Keratinocyte (primary cell): ENCODE measurements around the gene SLC26A4. TPM values are rescaled to one million over a fixed set of nuclear protein-coding genes. Genes with fewer than 3 reads are reported as not detected.

Source experiments
- DNase-seq: peaks from one replicate; pipeline ENCODE4 v3.0.0-alpha.2; 2011; ENCODE audit warnings: low read depth, missing footprints, low spot score
- FAIRE-seq: peaks from 2 replicates; lab custom pipeline; 2011; peaks lifted over from hg19 to GRCh38; lab: Jason Lieb, UNC
- H2AFZ ChIP-seq: 2 replicates; pipeline ENCODE4 v1.6.0; 2012; ENCODE audit warnings: low read length, control low read depth, inconsistent platforms; ENCODE audit not compliant: control insufficient read depth
- H3K27ac ChIP-seq: 2 replicates; pipeline ENCODE4 v1.5.1; 2011; ENCODE audit warnings: low read length; ENCODE audit not compliant: control insufficient read depth, insufficient read depth
- H3K27me3 ChIP-seq: 3 replicates; pipeline ENCODE4 v1.6.0; 2011; ENCODE audit warnings: low read length; ENCODE audit not compliant: control insufficient read depth, insufficient read depth; ENCODE audit errors: extremely low read depth
- H3K36me3 ChIP-seq, 2 experiments: 2 replicates in 1 of 2; 3 replicates in 1 of 2; pipeline ENCODE4 v1.5.1; 2011; ENCODE audit warnings: low read length in 2 of 2, mild to moderate bottlenecking in 1 of 2; ENCODE audit not compliant: control insufficient read depth in 2 of 2, insufficient read depth in 2 of 2; ENCODE audit errors: extremely low read depth in 1 of 2
- H3K4me1 ChIP-seq: 3 replicates; pipeline ENCODE4 v1.5.1; 2011; ENCODE audit warnings: low read length; ENCODE audit not compliant: control insufficient read depth, insufficient read depth; ENCODE audit errors: extremely low read depth
- H3K4me2 ChIP-seq: 3 replicates; pipeline ENCODE4 v1.6.0; 2011; ENCODE audit warnings: low read depth, low read length; ENCODE audit not compliant: control insufficient read depth, insufficient read depth; ENCODE audit errors: extremely low read depth
- H3K4me3 ChIP-seq, 3 experiments: fragments of 200-600 bp in 1 of 3; sonication (generic) in 1 of 3; 2 replicates in 2 of 3; 3 replicates in 1 of 3; pipeline ENCODE4 v1.5.1; 2011 to 2016; ENCODE audit warnings: low read length in 3 of 3, mild to moderate bottlenecking in 3 of 3, control low read depth in 2 of 3, inconsistent platforms in 1 of 3, low read depth in 1 of 3, mixed read lengths in 1 of 3, mixed run types in 1 of 3, moderate library complexity in 1 of 3; ENCODE audit not compliant: control insufficient read depth in 2 of 3, insufficient read depth in 2 of 3; ENCODE audit errors: extremely low read depth in 1 of 3
- H3K79me2 ChIP-seq: 2 replicates; pipeline ENCODE4 v1.6.0; 2012; ENCODE audit warnings: low read length; ENCODE audit not compliant: control insufficient read depth, insufficient read depth
- H3K9ac ChIP-seq: 3 replicates; pipeline ENCODE4 v1.6.0; 2011; ENCODE audit warnings: low read length; ENCODE audit not compliant: control insufficient read depth, insufficient read depth; ENCODE audit errors: extremely low read depth
- H3K9me1 ChIP-seq: 3 replicates; pipeline ENCODE4 v1.6.0; 2011; ENCODE audit warnings: low read length; ENCODE audit not compliant: control insufficient read depth, insufficient read depth; ENCODE audit errors: extremely low read depth
- H3K9me3 ChIP-seq: 2 replicates; pipeline ENCODE4 v1.5.1; 2012; ENCODE audit warnings: low read depth, low read length; ENCODE audit not compliant: control insufficient read depth
- H4K20me1 ChIP-seq: 3 replicates; pipeline ENCODE4 v1.6.0; 2011; ENCODE audit warnings: low read length; ENCODE audit not compliant: control insufficient read depth, insufficient read depth; ENCODE audit errors: extremely low read depth
- EZH2 ChIP-seq: IDR thresholded peaks from one replicate; pipeline ENCODE4 v1.6.1; 2012; ENCODE audit warnings: inconsistent platforms, mild to moderate bottlenecking, low read length, moderate library complexity
- dilution Hi-C: fragments of 300-500 bp; cut with MboI; formaldehyde crosslinking; loops from one replicate; pipeline ENCODE4 v1.7.0; 2020; ENCODE audit warnings: low sequenced_read_pairs; ENCODE audit not compliant: extremely low pct_ligation_motif_present
- polyA plus RNA-seq, 5 experiments: library from polyadenylated mRNA; depleted of rRNA in 3 of 5; stranded (reverse) in 3 of 5; stranded (forward) in 1 of 5; unstranded in 1 of 5; fragments of >200 nt; gene quantifications; 1 replicate in 1 of 5; 2 replicates in 3 of 5; 3 replicates in 1 of 5; pipeline versions ENCODE4 v1.2.1 to v1.2.3, GENCODE V29; 2011 to 2012; ENCODE audit warnings: missing spikeins in 2 of 5, low read depth in 1 of 5, low replicate concordance in 1 of 5
- TF ChIP-seq, protein P1 (sequence below), 3 experiments: IDR thresholded peaks in 1 of 3; conservative IDR thresholded peaks in 1 of 3; optimal IDR thresholded peaks in 1 of 3; 2 replicates in 2 of 3; 3 replicates in 1 of 3; pipeline versions ENCODE3 to v1.5.1; 2011; ENCODE audit warnings: low read length in 3 of 3, mild to moderate bottlenecking in 3 of 3, moderate library complexity in 2 of 3, control low read depth in 1 of 3, inconsistent platforms in 1 of 3; ENCODE audit not compliant: insufficient read depth in 2 of 3; ENCODE audit errors: extremely low read depth in 1 of 3

Gene SLC26A4
- polyA plus RNA-seq, 1 donor (not counting 4 experiments of a cell fraction or from before 2014, with no cell fraction given): 0.26 TPM

DNA sequence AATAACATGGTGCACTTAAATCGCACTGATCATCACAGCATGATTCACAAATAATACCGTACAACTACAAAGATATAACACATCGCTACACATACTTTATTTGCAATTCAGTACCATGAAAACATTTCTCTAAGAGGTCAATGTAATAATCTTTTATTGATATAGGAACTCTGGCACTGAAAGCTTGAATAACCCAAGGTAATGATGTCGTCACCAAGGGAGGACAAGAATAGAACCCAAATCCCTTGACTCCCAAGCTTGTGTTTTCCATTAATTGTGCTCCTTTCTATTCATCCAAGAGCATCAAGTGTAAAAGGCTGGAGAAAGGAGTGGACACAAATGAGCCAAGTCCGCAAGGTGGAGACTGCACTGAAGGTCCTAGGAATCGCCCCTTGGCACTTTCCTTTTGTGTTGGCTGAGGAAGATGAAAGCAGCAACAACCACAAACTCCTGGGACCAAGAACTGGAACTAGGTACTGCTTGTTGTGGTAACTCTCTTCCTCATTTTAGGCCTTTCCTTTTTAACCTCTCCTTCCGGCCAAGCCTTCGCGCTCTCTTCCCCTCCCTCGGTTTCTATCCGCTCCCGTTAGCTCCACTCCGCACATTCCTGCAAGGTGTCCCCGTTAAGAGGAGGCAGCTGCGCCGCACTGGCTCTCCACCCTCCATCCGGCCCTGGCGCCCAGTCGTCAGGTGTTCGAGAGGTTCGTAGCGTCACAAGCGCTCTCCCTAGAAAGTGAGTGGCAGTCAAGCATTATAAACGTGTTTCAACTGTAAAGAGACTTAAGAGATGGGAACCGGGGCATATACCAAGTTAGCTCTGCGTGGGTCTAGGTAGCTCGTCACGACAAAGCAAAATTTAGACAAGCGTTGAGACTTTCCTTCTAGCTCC is 82.3 kb downstream of the SLC26A4 start:
- peaks cover 40% of the 10 kb centered on the region for H3K79me2 ChIP-seq
- no peaks in the 10 kb centered on the region for H3K36me3 ChIP-seq
- DNase-seq (no peak), FAIRE-seq (no peak)
- peak overlapping the region; percentile 93 for H3K4me2 ChIP-seq
- H3K27me3 ChIP-seq: no peaks in the 10 kb centered on the region
- no peaks in the 10 kb centered on the region for H3K9me1 ChIP-seq
- H2AFZ ChIP-seq: peak overlapping the region; percentile 98
- peaks cover 4% of the 10 kb centered on the region for H4K20me1 ChIP-seq
- TF ChIP-seq, protein P1, sequence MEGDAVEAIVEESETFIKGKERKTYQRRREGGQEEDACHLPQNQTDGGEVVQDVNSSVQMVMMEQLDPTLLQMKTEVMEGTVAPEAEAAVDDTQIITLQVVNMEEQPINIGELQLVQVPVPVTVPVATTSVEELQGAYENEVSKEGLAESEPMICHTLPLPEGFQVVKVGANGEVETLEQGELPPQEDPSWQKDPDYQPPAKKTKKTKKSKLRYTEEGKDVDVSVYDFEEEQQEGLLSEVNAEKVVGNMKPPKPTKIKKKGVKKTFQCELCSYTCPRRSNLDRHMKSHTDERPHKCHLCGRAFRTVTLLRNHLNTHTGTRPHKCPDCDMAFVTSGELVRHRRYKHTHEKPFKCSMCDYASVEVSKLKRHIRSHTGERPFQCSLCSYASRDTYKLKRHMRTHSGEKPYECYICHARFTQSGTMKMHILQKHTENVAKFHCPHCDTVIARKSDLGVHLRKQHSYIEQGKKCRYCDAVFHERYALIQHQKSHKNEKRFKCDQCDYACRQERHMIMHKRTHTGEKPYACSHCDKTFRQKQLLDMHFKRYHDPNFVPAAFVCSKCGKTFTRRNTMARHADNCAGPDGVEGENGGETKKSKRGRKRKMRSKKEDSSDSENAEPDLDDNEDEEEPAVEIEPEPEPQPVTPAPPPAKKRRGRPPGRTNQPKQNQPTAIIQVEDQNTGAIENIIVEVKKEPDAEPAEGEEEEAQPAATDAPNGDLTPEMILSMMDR (optimal IDR thresholded peaks at IDR 0.05 in 1 of 3, IDR thresholded peaks at IDR 0.05 in 1 of 3, conservative IDR thresholded peaks at IDR 0.05 in 1 of 3; ENCODE audit: extremely low read depth in 1 of 3, insufficient read depth in 2 of 3, low read length in 3 of 3): no peak
- TF ChIP-seq EZH2: no peak
- peak overlapping the region; percentile 96 for H3K27ac ChIP-seq
- peak overlapping the region; percentile 87 for H3K9ac ChIP-seq
- H3K4me3 ChIP-seq: peak overlapping the region; percentile 77 to 92 (median 87)
- dilution Hi-C loops: no loop called here
- no peaks in the 10 kb centered on the region for H3K9me3 ChIP-seq
- peaks cover 21% of the 10 kb centered on the region for H3K4me1 ChIP-seq

DNA sequence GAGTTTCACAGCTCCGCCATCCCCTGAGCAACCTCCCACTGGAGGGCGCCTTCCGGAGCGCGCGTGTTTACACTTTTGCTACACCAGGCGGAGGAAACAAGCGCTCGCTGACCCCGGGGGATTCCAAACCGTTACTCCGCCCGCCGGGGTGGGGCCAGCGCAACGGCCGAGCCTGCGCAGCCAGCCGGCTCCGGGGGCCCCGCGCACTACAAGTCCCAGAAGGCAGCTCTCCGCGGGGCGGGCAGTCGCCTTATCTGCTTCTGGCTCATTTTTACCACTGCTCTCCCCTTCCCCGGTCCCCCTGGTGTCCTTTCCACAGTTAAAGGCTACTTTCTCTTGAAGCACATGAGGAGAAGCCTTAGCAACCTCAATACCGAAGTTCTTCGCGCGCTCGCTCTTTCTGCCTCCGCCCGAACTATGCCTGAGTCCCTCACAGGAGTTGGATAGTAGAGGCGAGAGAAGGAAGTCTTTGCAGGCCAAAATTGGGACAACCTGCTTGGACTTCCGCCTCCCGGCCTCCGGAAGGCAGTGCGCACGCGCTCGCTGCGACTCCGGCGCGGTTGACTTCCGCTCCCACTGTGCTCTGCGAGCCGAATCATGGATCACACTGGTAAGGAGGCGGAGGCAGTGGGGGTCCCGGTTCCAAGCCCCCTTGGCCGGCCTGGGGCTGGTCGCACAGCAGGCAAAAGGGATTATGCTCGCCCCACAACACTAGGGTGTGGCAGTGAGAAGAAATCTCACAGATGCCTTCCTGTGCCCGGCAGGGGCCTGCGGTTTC is 83.1 kb downstream of the SLC26A4 start, which contains the start of gene CBLL1:
Gene CBLL1, plus strand, starts transcription at position 576 of the 778 bp plus-strand sequence. Its CDS starts 22 bp downstream, at position 598.
- H3K36me3 ChIP-seq: no peaks in the 10 kb centered on the region
- H3K4me3 ChIP-seq: peak within 1 kb of the TSS; percentile 77 to 92 (median 87)
- H3K79me2 ChIP-seq: peaks cover 48% of the 10 kb centered on the region
- H3K27me3 ChIP-seq: no peaks in the 10 kb centered on the region
- peak within 1 kb of the TSS; percentile 99 for H2AFZ ChIP-seq
- no peaks in the 10 kb centered on the region for H3K9me3 ChIP-seq
- H3K27ac ChIP-seq: peak within 1 kb of the TSS; percentile 96
- FAIRE-seq (peak; percentile 34), DNase-seq (peak; percentile 49)
- peak within 1 kb of the TSS; percentile 93 for H3K4me2 ChIP-seq
- no peaks in the 10 kb centered on the region for H3K9me1 ChIP-seq
- peaks cover 21% of the 10 kb centered on the region for H3K4me1 ChIP-seq
- no peak for TF ChIP-seq EZH2
- TF ChIP-seq, protein P1 (optimal IDR thresholded peaks at IDR 0.05 in 1 of 3, IDR thresholded peaks at IDR 0.05 in 1 of 3, conservative IDR thresholded peaks at IDR 0.05 in 1 of 3; ENCODE audit: extremely low read depth in 1 of 3, insufficient read depth in 2 of 3, low read length in 3 of 3): peak; percentile 69 to 71 (median 70)
- H4K20me1 ChIP-seq: peaks cover 4% of the 10 kb centered on the region
- peak within 1 kb of the TSS; percentile 87 for H3K9ac ChIP-seq
- dilution Hi-C loops: no loop called here
